MM.1S (cell line): ENCODE results near the gene FASTKD1.

Source experiments
- CTCF ChIP-seq: fragments of 300-600 bp; sonication (generic); IDR thresholded peaks from 2 replicates; pipeline ENCODE4 v1.5.1; 2016; ENCODE audit warnings: antibody characterized with exemption, low read length, mixed read lengths
- EZH2 ChIP-seq: fragments of 300-600 bp; sonication (generic); optimal IDR thresholded peaks from 2 replicates; pipeline ENCODE3; 2017; ENCODE audit warnings: low read depth, mild to moderate bottlenecking, antibody characterized with exemption, low read length, mixed read lengths
- EZH2phosphoT487 ChIP-seq: fragments of 300-600 bp; sonication (generic); IDR thresholded peaks from 2 replicates; pipeline ENCODE4 v1.6.1; 2018; ENCODE audit warnings: antibody characterized with exemption, low read length

GRCh38 chr2:169509955-169510354, 63.7 kb downstream of the FASTKD1 start:
- TF ChIP-seq CTCF (no peak), EZH2phosphoT487 (no peak), EZH2 (no peak)
